Amniotic stem cell (primary cell): ENCODE measurements around the gene BTBD3.

Experiments
- DNase-seq: peaks from one replicate; lab custom pipeline; 2025; lab: John Stamatoyannopoulos, UW

BTBD3 gene

GRCh38 chr20:11970243-11970836 is 52.6 kb downstream of the BTBD3 start:
- DNase-seq = no peak

DNA sequence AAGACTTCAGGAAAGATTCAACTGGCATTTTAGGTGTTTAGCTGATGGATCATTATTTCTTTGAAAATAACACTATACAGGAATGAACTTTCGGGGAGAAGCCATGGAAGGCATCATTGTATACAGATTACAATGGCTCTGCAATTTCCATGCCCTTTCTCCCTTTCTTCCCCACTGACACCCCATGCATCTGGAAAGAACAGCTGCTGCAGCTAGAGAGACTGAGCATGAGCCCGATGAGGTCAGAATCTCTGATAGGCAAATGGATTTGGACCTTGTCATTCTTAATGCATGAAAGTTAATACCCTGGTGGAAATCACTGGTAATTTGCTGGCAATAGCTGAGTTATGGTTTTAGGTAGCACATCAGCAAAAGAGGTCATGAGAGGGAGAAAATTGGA is 54.8 kb downstream of the BTBD3 start:
- no peak for DNase-seq
